ENCODE measurements around the gene C17orf78.

- TF ChIP-seq TAF1 (IDR thresholded peaks at IDR 0.05; ENCODE audit: low read depth) (no peak), EGR1 (IDR thresholded peaks at IDR 0.05) (no peak), YY1 (IDR thresholded peaks at IDR 0.05; ENCODE audit: low read depth) (no peak), REST (IDR thresholded peaks at IDR 0.05; ENCODE audit: low read depth) (no peak), MAX (IDR thresholded peaks at IDR 0.05) (no peak), EP300 (IDR thresholded peaks at IDR 0.05; ENCODE audit: borderline replicate concordance) (no peak), RAD21 (IDR thresholded peaks at IDR 0.05; ENCODE audit: low read depth) (no peak), ZBTB7A (IDR thresholded peaks at IDR 0.05; ENCODE audit: low read depth) (no peak), FOXM1 (IDR thresholded peaks at IDR 0.05; ENCODE audit: borderline replicate concordance, low read depth) (no peak), CEBPB (IDR thresholded peaks at IDR 0.05) (no peak), USF1 (IDR thresholded peaks at IDR 0.05) (no peak)
Measured at GRCh38 chr17:37385474-37385990, 9.7 kb downstream of the C17orf78 start.
